Osteocyte (in vitro differentiated cells): ENCODE results near the gene PHF11. TPM values are rescaled to one million over a fixed set of nuclear protein-coding genes. Genes with fewer than 3 reads are reported as not detected.

ENCODE experiments used
- DNase-seq: peaks from one replicate; pipeline ENCODE4 v3.0.0; 2021; ENCODE audit warnings: mixed read lengths; ENCODE audit not compliant: unreplicated experiment; ENCODE audit errors: extremely low spot score
- H3K27ac Mint-ChIP-seq: one replicate; pipeline ENCODE4 v1.8.0; 2021; ENCODE audit warnings: mild to moderate bottlenecking, mixed read lengths; ENCODE audit not compliant: unreplicated experiment
- H3K27me3 Mint-ChIP-seq: one replicate; pipeline ENCODE4 v1.8.0; 2021; ENCODE audit warnings: mixed read lengths; ENCODE audit not compliant: unreplicated experiment
- H3K36me3 Mint-ChIP-seq: one replicate; pipeline ENCODE4 v1.8.0; 2021; ENCODE audit warnings: mixed read lengths; ENCODE audit not compliant: unreplicated experiment
- H3K4me1 Mint-ChIP-seq: one replicate; pipeline ENCODE4 v1.8.0; 2021; ENCODE audit warnings: mixed read lengths; ENCODE audit not compliant: unreplicated experiment
- H3K4me3 Mint-ChIP-seq: one replicate; pipeline ENCODE4 v1.8.0; 2021; ENCODE audit warnings: mild to moderate bottlenecking, moderate library complexity, mixed read lengths; ENCODE audit not compliant: unreplicated experiment
- H3K9me3 Mint-ChIP-seq: one replicate; pipeline ENCODE4 v1.8.0; 2021; ENCODE audit warnings: mixed read lengths; ENCODE audit not compliant: unreplicated experiment
- CTCF ChIP-seq: fragments of 200-600 bp; sonication (generic); IDR thresholded peaks from 2 replicates; pipeline ENCODE4 v1.5.0; 2021; ENCODE audit warnings: antibody characterized with exemption, mild to moderate bottlenecking, moderate library complexity
- total RNA-seq: library from RNA; stranded (reverse); gene quantifications from 2 replicates; pipeline ENCODE4 v1.2.1, GENCODE V29; 2021

Gene PHF11
- total RNA-seq, 1 donor from 2014 or later = 32.1 TPM

GRCh38 chr13:49550942-49551644, 55.3 kb downstream of the PHF11 start:
- TF ChIP-seq CTCF = no peak
- peaks cover 51% of the 10 kb centered on the region for H3K36me3 Mint-ChIP-seq
- H3K4me3 Mint-ChIP-seq = no peak overlapping the region
- no peak overlapping the region for H3K27ac Mint-ChIP-seq
- no peaks in the 10 kb centered on the region for H3K27me3 Mint-ChIP-seq
- H3K9me3 Mint-ChIP-seq = no peaks in the 10 kb centered on the region
- no peak for DNase-seq
- H3K4me1 Mint-ChIP-seq = no peaks in the 10 kb centered on the region

- Mint-ChIP-seq H3K36me3 (peaks cover 46% of the 10 kb centered on the region), H3K9me3 (no peaks in the 10 kb centered on the region), H3K4me3 (no peak overlapping the region), H3K27me3 (no peaks in the 10 kb centered on the region), H3K27ac (no peak overlapping the region), H3K4me1 (no peaks in the 10 kb centered on the region)
- TF ChIP-seq CTCF = no peak
- DNase-seq = no peak
Observed at GRCh38 chr13:49553888-49554287, 58.1 kb downstream of the PHF11 start.

DNA sequence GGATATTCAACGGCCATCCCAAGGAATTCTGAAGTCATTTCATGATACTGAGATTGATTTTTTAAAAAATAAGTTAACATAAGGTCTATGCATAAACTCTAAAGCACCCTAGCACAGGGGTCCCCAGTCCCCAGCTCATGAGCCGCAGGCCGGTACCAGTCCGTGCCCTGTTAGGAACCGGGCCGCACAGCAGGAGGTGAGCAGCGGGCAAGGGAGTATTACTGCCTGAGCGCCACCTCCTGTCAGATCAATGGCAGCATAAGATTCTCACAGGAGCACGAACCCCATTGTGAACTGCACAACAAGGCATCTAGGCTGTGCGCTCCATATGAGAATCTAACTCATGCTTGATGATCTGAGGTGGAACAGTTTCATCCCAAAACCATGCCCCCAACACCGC, 58.6 kb downstream of the PHF11 start:
- no peaks in the 10 kb centered on the region for H3K4me1 Mint-ChIP-seq
- H3K4me3 Mint-ChIP-seq = no peak overlapping the region
- no peak for TF ChIP-seq CTCF
- DNase-seq = no peak
- H3K36me3 Mint-ChIP-seq = peaks cover 47% of the 10 kb centered on the region
- H3K27ac Mint-ChIP-seq = no peak overlapping the region
- no peaks in the 10 kb centered on the region for H3K27me3 Mint-ChIP-seq
- no peaks in the 10 kb centered on the region for H3K9me3 Mint-ChIP-seq

GRCh38 chr13:49559006-49559405, 63.3 kb downstream of the PHF11 start:
- Mint-ChIP-seq H3K4me3 (no peak overlapping the region), H3K27ac (no peak overlapping the region), H3K4me1 (peaks cover 13% of the 10 kb centered on the region), H3K27me3 (no peaks in the 10 kb centered on the region), H3K9me3 (no peaks in the 10 kb centered on the region), H3K36me3 (peaks cover 46% of the 10 kb centered on the region)
- no peak for TF ChIP-seq CTCF
- no peak for DNase-seq

GRCh38 chr13:49560270-49561061, 64.7 kb downstream of the PHF11 start:
- peak; percentile 40 for TF ChIP-seq CTCF
- Mint-ChIP-seq H3K9me3 (no peaks in the 10 kb centered on the region), H3K27ac (peak overlapping the region; percentile 16), H3K4me3 (no peak overlapping the region), H3K4me1 (peaks cover 13% of the 10 kb centered on the region), H3K27me3 (no peaks in the 10 kb centered on the region), H3K36me3 (peaks cover 41% of the 10 kb centered on the region)
- no peak for DNase-seq
